ENCODE measurements around the gene CKAP5. TPM values are rescaled to one million over a fixed set of nuclear protein-coding genes. Genes with fewer than 3 reads are reported as not detected.

Gene CKAP5
- total and polyA plus RNA-seq, 10 donors, result 6.5 to 55.4 (median 38.7) TPM

DNA sequence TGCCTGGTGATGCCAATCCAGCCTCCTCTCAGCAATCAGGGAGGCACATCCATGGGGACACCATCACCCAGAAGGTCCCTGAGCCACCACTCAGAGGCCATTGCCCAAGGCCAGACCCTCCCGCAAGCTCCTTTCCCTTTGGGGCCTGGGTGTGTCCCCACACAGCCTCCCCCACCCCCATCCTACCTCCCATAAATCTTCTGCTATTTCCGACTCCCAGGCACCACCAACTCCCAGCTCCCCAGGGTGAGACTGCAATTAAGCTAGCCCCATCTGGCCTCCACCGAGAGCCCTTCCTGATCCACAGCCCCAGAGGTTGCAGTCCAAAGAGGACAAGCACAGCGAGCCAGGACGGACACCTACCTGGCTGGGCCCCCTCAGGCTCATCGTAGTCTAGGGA is 152.0 kb downstream of the CKAP5 start:
- intact Hi-C loops (cut with DNase I; ENCODE audit: low total_unique reads), result no loop called here
- H3K27me3 ChIP-seq (replicated peaks in 1 of 7), result no peaks in the 10 kb centered on the region
- peak overlapping the region in 7 of 8 donors; percentile 27 to 88 (median 67) for H3K27ac ChIP-seq
- H3K9me3 ChIP-seq, result no peaks in the 10 kb centered on the region
- TF ChIP-seq, protein P1, sequence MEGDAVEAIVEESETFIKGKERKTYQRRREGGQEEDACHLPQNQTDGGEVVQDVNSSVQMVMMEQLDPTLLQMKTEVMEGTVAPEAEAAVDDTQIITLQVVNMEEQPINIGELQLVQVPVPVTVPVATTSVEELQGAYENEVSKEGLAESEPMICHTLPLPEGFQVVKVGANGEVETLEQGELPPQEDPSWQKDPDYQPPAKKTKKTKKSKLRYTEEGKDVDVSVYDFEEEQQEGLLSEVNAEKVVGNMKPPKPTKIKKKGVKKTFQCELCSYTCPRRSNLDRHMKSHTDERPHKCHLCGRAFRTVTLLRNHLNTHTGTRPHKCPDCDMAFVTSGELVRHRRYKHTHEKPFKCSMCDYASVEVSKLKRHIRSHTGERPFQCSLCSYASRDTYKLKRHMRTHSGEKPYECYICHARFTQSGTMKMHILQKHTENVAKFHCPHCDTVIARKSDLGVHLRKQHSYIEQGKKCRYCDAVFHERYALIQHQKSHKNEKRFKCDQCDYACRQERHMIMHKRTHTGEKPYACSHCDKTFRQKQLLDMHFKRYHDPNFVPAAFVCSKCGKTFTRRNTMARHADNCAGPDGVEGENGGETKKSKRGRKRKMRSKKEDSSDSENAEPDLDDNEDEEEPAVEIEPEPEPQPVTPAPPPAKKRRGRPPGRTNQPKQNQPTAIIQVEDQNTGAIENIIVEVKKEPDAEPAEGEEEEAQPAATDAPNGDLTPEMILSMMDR (IDR thresholded peaks at IDR 0.05 in 8 of 11, conservative IDR thresholded peaks at IDR 0.05 in 3 of 11), result no peak
- TF ChIP-seq POLR2A (IDR thresholded peaks at IDR 0.05), result no peak
- TF ChIP-seq POLR2AphosphoS5 (IDR thresholded peaks at IDR 0.05), result no peak
- DNase-seq, result no peak
- H3K4me3 ChIP-seq, result no peak overlapping the region
- H3K4me1 ChIP-seq, result peaks cover 11 to 62% (median 38%) of the 10 kb centered on the region in 6 donors
- peaks cover 12 to 84% (median 68%) of the 10 kb centered on the region in 6 donors for H3K36me3 ChIP-seq
- whole genome bisulfite sequencing, 5 donors, result 81 to 89% (median 85%) methylated on average over 6 of the region's 6 CpGs

DNA sequence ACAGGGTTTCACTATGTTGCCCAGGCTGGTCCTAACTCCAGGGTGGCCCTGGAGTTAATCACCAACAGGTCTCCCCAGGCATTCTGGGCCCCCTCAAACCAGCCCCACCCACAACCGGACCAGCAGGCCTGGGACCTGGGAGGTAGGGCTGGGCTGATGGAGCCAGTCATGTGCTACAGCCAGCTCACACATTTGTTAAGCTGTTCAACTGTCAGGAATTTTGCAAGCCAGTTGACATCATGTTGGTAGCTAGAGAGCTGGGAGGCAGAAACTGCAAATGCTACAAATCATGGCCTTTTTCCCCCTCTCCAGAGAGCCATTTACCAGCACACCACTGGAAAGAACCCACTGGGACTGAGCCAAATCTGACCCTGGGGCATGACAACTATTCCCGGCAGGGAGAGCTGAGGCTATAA is 152.5 kb downstream of the CKAP5 start:
- peak overlapping the region in 7 of 8 donors; percentile 30 to 88 (median 67) for H3K27ac ChIP-seq
- peaks cover 12 to 88% (median 70%) of the 10 kb centered on the region in 6 donors for H3K36me3 ChIP-seq

More for the DNA sequence above, 152.5 kb downstream of the CKAP5 start:
- Histone ChIP-seq H3K27me3 (replicated peaks in 1 of 7) (no peaks in the 10 kb centered on the region), H3K4me3 (no peak overlapping the region), H3K4me1 (peaks cover 11 to 59% (median 33%) of the 10 kb centered on the region in 6 donors), H3K9me3 (no peaks in the 10 kb centered on the region)
- 68 to 81% (median 79%) methylated on average over 2 of the region's 2 CpGs for WGBS, 5 donors
- TF ChIP-seq, protein P1 (IDR thresholded peaks at IDR 0.05 in 8 of 11, conservative IDR thresholded peaks at IDR 0.05 in 3 of 11), result no peak
- TF ChIP-seq POLR2A (IDR thresholded peaks at IDR 0.05) (no peak), POLR2AphosphoS5 (IDR thresholded peaks at IDR 0.05) (peak in 1 of 3 donors; percentile 48)
- no peak for DNase-seq
- intact Hi-C loops (cut with DNase I; ENCODE audit: low total_unique reads), result no loop called here

Small RNAs within 50 kb of the gene (microRNA-seq; reads per million reads assigned to microRNA genes)
- 0.35 to 1.8 (median 0.85) reads per million in 3 donors for gene MIR5582

Small RNAs within 50 kb of the gene (small RNA-seq; reads per million reads assigned to genes)
- gene MIR5582 (0 reads per million in 4 donors), gene RF00573 (0 reads per million in 4 donors), gene SNORD67 (41.8 to 55.0 (median 51.2) reads per million in 4 donors)

Other genes with a start within 250 kb of the CKAP5 start
- gene HARBI1, start 229.1 kb downstream of the CKAP5 start, total RNA-seq, result 1 to 10 TPM; 3.2 to 5.6 (median 4.4) TPM
- gene HARBI1, start 229.1 kb downstream of the CKAP5 start, polyA plus RNA-seq, result 1 to 10 TPM; 1.4 to 3.4 (median 2.1) TPM
- 100 to 1,000 TPM in 2 of 7 donors, 10 to 100 TPM in 5; 65.4 to 111 (median 88.7) TPM for gene ATG13, start 228.7 kb downstream of the CKAP5 start, total RNA-seq
- 10 to 100 TPM; 14.9 to 33.9 (median 15.7) TPM for gene ATG13, start 228.7 kb downstream of the CKAP5 start, polyA plus RNA-seq
- 100 to 1,000 TPM in 2 of 7 donors, 10 to 100 TPM in 5; 62.5 to 137 (median 88.7) TPM for gene ARHGAP1, start 145.7 kb downstream of the CKAP5 start, total RNA-seq
- gene ARHGAP1, start 145.7 kb downstream of the CKAP5 start, polyA plus RNA-seq, result 10 to 100 TPM; 13.3 to 26.5 (median 15.5) TPM
- 10 to 100 TPM in 5 of 7 donors, 1 to 10 TPM in 2; 6.9 to 17.4 (median 10.8) TPM for gene ZNF408, start 145.2 kb downstream of the CKAP5 start, total RNA-seq
- gene ZNF408, start 145.2 kb downstream of the CKAP5 start, polyA plus RNA-seq, result 10 to 100 TPM in 1 of 3 donors, 1 to 10 TPM in 2; 4.7 to 10.2 (median 6.1) TPM
- gene F2, start 127.1 kb downstream of the CKAP5 start, total RNA-seq, result under 1 TPM in 2 of 7 donors, not detected in 5; 0.23 to 0.33 TPM
- gene F2, start 127.1 kb downstream of the CKAP5 start, polyA plus RNA-seq, result under 1 TPM in 1 of 3 donors, not detected in 2; 0.03 TPM
- gene LRP4, start 72.3 kb upstream of the CKAP5 start, total RNA-seq, result 10 to 100 TPM; 13.2 to 30.7 (median 23.9) TPM
- 1 to 10 TPM in 2 of 3 donors, under 1 TPM in 1; 0.88 to 7.0 (median 3.6) TPM for gene LRP4, start 72.3 kb upstream of the CKAP5 start, polyA plus RNA-seq
- 10 to 100 TPM; 10.9 to 23.0 (median 16.2) TPM for gene CSTPP1, start 90.5 kb upstream of the CKAP5 start, total RNA-seq
- 10 to 100 TPM in 1 of 3 donors, 1 to 10 TPM in 2; 8.6 to 10.8 (median 9.8) TPM for gene CSTPP1, start 90.5 kb upstream of the CKAP5 start, polyA plus RNA-seq